ENCODE data around the gene GOT1.

Gene GOT1

GRCh38 chr10:99450156-99450555 is 19.7 kb upstream of the GOT1 start:
- Histone ChIP-seq H3K4me1 (ENCODE audit: insufficient read depth, low read length) (0 out of 2 replicates have a peak, but pooled peaks cover 9% of the 10 kb centered on the region), H3K9ac (ENCODE audit: low read depth, low read length) (no peak overlapping the region), H3K9me3 (ENCODE audit: control insufficient read depth, insufficient read depth, low read length) (no peaks in the 10 kb centered on the region), H3K36me3 (ENCODE audit: insufficient read depth, low read length) (no peaks in the 10 kb centered on the region)

DNA sequence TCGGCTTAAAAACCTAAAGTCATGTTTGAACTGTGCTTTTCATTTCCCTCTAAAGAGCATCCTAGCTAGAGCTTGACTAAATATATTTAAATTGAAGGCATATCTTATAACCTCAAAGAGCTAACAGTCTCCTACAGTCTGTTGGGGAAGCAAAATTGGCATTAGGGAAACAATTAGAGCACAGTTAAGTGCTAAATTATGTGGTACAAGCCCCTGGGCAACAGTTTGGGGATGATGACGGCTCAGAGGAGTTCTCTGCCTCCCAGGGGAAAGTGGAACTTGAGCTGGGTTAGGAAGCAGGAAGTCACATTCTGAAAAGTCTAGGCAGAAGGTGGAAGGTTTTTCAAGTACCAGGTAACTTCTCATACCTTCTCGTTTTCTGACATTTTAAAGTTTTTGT is 18.6 kb upstream of the GOT1 start:
- no peaks in the 10 kb centered on the region for H3K9me3 ChIP-seq (ENCODE audit: control insufficient read depth, insufficient read depth, low read length)
- H3K9ac ChIP-seq (ENCODE audit: low read depth, low read length): no peak overlapping the region
- H3K4me1 ChIP-seq (ENCODE audit: insufficient read depth, low read length): 0 out of 2 replicates have a peak, but pooled peaks cover 9% of the 10 kb centered on the region
- H3K36me3 ChIP-seq (ENCODE audit: insufficient read depth, low read length): no peaks in the 10 kb centered on the region

- Histone ChIP-seq H3K36me3 (ENCODE audit: insufficient read depth, low read length) (no peaks in the 10 kb centered on the region), H3K9ac (ENCODE audit: low read depth, low read length) (no peak overlapping the region), H3K4me1 (ENCODE audit: insufficient read depth, low read length) (no peaks in the 10 kb centered on the region), H3K9me3 (ENCODE audit: control insufficient read depth, insufficient read depth, low read length) (no peaks in the 10 kb centered on the region)
These were observed 14.1 kb upstream of the GOT1 start for GRCh38 chr10:99444383-99445045.

GRCh38 chr10:99443500-99443899 is 13.1 kb upstream of the GOT1 start:
- H3K4me1 ChIP-seq (ENCODE audit: insufficient read depth, low read length): no peaks in the 10 kb centered on the region
- no peaks in the 10 kb centered on the region for H3K36me3 ChIP-seq (ENCODE audit: insufficient read depth, low read length)
- H3K9ac ChIP-seq (ENCODE audit: low read depth, low read length): no peak overlapping the region
- no peaks in the 10 kb centered on the region for H3K9me3 ChIP-seq (ENCODE audit: control insufficient read depth, insufficient read depth, low read length)

DNA sequence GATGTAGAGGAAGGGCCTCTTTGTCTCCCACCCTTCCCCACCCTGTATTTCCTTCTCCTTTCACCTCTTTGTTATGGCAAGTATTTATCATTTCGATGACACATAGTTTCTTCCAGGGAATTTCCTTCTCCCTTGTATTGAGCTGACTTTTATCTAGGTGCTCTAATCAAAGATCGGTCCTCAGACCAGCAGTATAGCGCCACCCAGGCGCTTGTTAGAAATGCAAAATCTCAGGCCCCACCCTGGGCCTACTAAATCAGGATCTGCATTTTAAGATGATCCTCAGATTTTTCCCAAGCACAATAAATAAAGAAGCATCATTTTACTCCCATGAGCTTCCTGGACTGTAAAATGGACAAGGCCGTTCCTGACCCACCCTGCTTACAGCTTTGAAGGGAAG is 12.0 kb upstream of the GOT1 start:
- Histone ChIP-seq H3K36me3 (ENCODE audit: insufficient read depth, low read length) (no peaks in the 10 kb centered on the region), H3K9me3 (ENCODE audit: control insufficient read depth, insufficient read depth, low read length) (no peaks in the 10 kb centered on the region), H3K4me1 (ENCODE audit: insufficient read depth, low read length) (no peaks in the 10 kb centered on the region), H3K9ac (ENCODE audit: low read depth, low read length) (no peak overlapping the region)

- H3K9ac ChIP-seq (ENCODE audit: low read depth, low read length): no peak overlapping the region
- H3K9me3 ChIP-seq (ENCODE audit: control insufficient read depth, insufficient read depth, low read length): no peaks in the 10 kb centered on the region
- H3K36me3 ChIP-seq (ENCODE audit: insufficient read depth, low read length): 0 out of 2 replicates have a peak, but pooled peaks cover 2% of the 10 kb centered on the region
- no peaks in the 10 kb centered on the region for H3K4me1 ChIP-seq (ENCODE audit: insufficient read depth, low read length)
These were observed 8.5 kb upstream of the GOT1 start for GRCh38 chr10:99438890-99439289.

- H3K4me1 ChIP-seq (ENCODE audit: insufficient read depth, low read length): peaks cover 4% of the 10 kb centered on the region; the same call in 1 of the 2 replicates
- H3K36me3 ChIP-seq (ENCODE audit: insufficient read depth, low read length): 0 out of 2 replicates have a peak, but pooled peaks cover 2% of the 10 kb centered on the region
- no peaks in the 10 kb centered on the region for H3K9me3 ChIP-seq (ENCODE audit: control insufficient read depth, insufficient read depth, low read length)
- no peak overlapping the region for H3K9ac ChIP-seq (ENCODE audit: low read depth, low read length)
These were observed 5.7 kb upstream of the GOT1 start for GRCh38 chr10:99435986-99436638.

- Histone ChIP-seq H3K9me3 (ENCODE audit: control insufficient read depth, insufficient read depth, low read length) (no peaks in the 10 kb centered on the region), H3K4me1 (ENCODE audit: insufficient read depth, low read length) (peaks cover 4% of the 10 kb centered on the region; the same call in 1 of the 2 replicates), H3K9ac (ENCODE audit: low read depth, low read length) (no peak overlapping the region), H3K36me3 (ENCODE audit: insufficient read depth, low read length) (0 out of 2 replicates have a peak, but pooled peaks cover 2% of the 10 kb centered on the region)
These were observed 3.1 kb upstream of the GOT1 start for GRCh38 chr10:99433378-99434020.

GRCh38 chr10:99432881-99433280 is 2.5 kb upstream of the GOT1 start:
- Histone ChIP-seq H3K9me3 (ENCODE audit: control insufficient read depth, insufficient read depth, low read length) (no peaks in the 10 kb centered on the region), H3K4me1 (ENCODE audit: insufficient read depth, low read length) (peaks cover 4% of the 10 kb centered on the region; the same call in 1 of the 2 replicates), H3K36me3 (ENCODE audit: insufficient read depth, low read length) (0 out of 2 replicates have a peak, but pooled peaks cover 2% of the 10 kb centered on the region), H3K9ac (ENCODE audit: low read depth, low read length) (no peak overlapping the region)

GRCh38 chr10:99432047-99432446 is 1.6 kb upstream of the GOT1 start:
- H3K36me3 ChIP-seq (ENCODE audit: insufficient read depth, low read length): 0 out of 2 replicates have a peak, but pooled peaks cover 2% of the 10 kb centered on the region
- no peak overlapping the region for H3K9ac ChIP-seq (ENCODE audit: low read depth, low read length)
- H3K4me1 ChIP-seq (ENCODE audit: insufficient read depth, low read length): peaks cover 4% of the 10 kb centered on the region; the same call in 1 of the 2 replicates
- H3K9me3 ChIP-seq (ENCODE audit: control insufficient read depth, insufficient read depth, low read length): no peaks in the 10 kb centered on the region

- Histone ChIP-seq H3K9ac (ENCODE audit: low read depth, low read length) (peak overlapping the region; percentile 87), H3K4me1 (ENCODE audit: insufficient read depth, low read length) (peaks cover 4% of the 10 kb centered on the region; the same call in 1 of the 2 replicates), H3K9me3 (ENCODE audit: control insufficient read depth, insufficient read depth, low read length) (no peaks in the 10 kb centered on the region), H3K36me3 (ENCODE audit: insufficient read depth, low read length) (0 out of 2 replicates have a peak, but pooled peaks cover 2% of the 10 kb centered on the region)
These were observed 851 bp upstream of the GOT1 start for GRCh38 chr10:99431190-99431760.

- Histone ChIP-seq H3K9ac (ENCODE audit: low read depth, low read length) (peak overlapping the region; percentile 86), H3K36me3 (ENCODE audit: insufficient read depth, low read length) (0 out of 2 replicates have a peak, but pooled peaks cover 2% of the 10 kb centered on the region), H3K9me3 (ENCODE audit: control insufficient read depth, insufficient read depth, low read length) (no peaks in the 10 kb centered on the region), H3K4me1 (ENCODE audit: insufficient read depth, low read length) (peaks cover 4% of the 10 kb centered on the region; the same call in 1 of the 2 replicates)
These were observed 341 bp downstream of the GOT1 start for GRCh38 chr10:99430116-99430450.

- peak overlapping the region; percentile 86 for H3K9ac ChIP-seq (ENCODE audit: low read depth, low read length)
- H3K9me3 ChIP-seq (ENCODE audit: control insufficient read depth, insufficient read depth, low read length): no peaks in the 10 kb centered on the region
- H3K4me1 ChIP-seq (ENCODE audit: insufficient read depth, low read length): peaks cover 4% of the 10 kb centered on the region; the same call in 1 of the 2 replicates
- H3K36me3 ChIP-seq (ENCODE audit: insufficient read depth, low read length): 0 out of 2 replicates have a peak, but pooled peaks cover 2% of the 10 kb centered on the region
These were observed 818 bp downstream of the GOT1 start for GRCh38 chr10:99429517-99430095.

DNA sequence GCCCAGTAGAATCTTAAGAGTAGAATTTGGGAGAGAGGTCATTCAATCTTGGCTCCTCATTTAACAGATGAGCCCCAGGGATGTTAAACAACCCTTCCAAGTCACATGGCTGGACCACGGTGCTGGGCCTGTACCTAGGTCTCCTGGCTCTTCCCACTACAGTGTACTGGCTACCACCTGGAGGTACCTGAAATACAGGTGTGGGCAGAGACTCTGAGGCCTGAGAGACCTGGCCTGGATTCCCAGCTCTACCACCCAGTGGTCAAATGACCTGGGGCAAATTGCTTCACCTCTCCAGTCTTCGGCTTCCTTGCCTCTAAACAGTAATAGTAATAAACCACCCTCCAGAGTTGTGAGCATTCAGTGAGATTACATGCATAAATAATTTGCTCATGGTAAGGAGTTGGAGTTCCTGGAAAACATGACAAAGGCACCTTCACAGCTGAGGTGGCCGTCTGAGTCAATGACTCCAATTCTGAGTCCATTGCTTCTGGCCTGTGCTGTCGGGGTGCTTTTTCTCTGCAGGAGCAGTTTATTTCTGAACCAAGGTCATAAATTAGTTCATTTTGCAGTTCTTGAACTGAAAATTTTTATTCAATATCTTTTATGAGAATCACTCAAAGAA is 2.7 kb downstream of the GOT1 start:
- no peaks in the 10 kb centered on the region for H3K36me3 ChIP-seq (ENCODE audit: insufficient read depth, low read length)
- no peaks in the 10 kb centered on the region for H3K9me3 ChIP-seq (ENCODE audit: control insufficient read depth, insufficient read depth, low read length)
- peaks cover 4% of the 10 kb centered on the region; the same call in 1 of the 2 replicates for H3K4me1 ChIP-seq (ENCODE audit: insufficient read depth, low read length)
- H3K9ac ChIP-seq (ENCODE audit: low read depth, low read length): no peak overlapping the region
